Measurements from ENCODE around the gene ROCK2. TPM values are rescaled to one million over a fixed set of nuclear protein-coding genes. Genes with fewer than 3 reads are reported as not detected.

ROCK2 gene
- total RNA-seq, 1 donor from 2014 or later, result 45.1 TPM

GRCh38 chr2:11257964-11258363 is 86.5 kb downstream of the ROCK2 start:
- H3K4me1 Mint-ChIP-seq (ENCODE audit: low read depth, unreplicated experiment), result peaks cover 7% of the 10 kb centered on the region
- H3K4me1 ChIP-seq (ENCODE audit: insufficient read depth, low read length), result no peaks in the 10 kb centered on the region
- no peak overlapping the region for H3K4me3 ChIP-seq (ENCODE audit: insufficient read depth, low read depth, low read length)
- no peak overlapping the region for H3K27ac Mint-ChIP-seq (ENCODE audit: unreplicated experiment)
- no peak overlapping the region for H3K4me2 ChIP-seq (ENCODE audit: low read length)
- no peak overlapping the region for H3K9ac ChIP-seq (ENCODE audit: low read length)
- peaks cover 27% of the 10 kb centered on the region for H3K79me2 ChIP-seq (ENCODE audit: insufficient read depth, low read length)
- H3K27ac ChIP-seq (ENCODE audit: low read depth, low read length), result no peak overlapping the region
- TF ChIP-seq EZH2 (IDR thresholded peaks at IDR 0.05; ENCODE audit: insufficient read depth, low read length) (no peak), CTCF (IDR thresholded peaks at IDR 0.05; ENCODE audit: insufficient read depth, low read depth, low read length) (no peak)
- no peaks in the 10 kb centered on the region for H3K27me3 ChIP-seq (ENCODE audit: insufficient read depth, low read length)
- no peaks in the 10 kb centered on the region for H3K36me3 ChIP-seq (ENCODE audit: insufficient read depth, low read length)
- peaks cover 12% of the 10 kb centered on the region for H4K20me1 ChIP-seq (ENCODE audit: insufficient read depth, low read length)
- H3K9me3 Mint-ChIP-seq (ENCODE audit: unreplicated experiment), result no peaks in the 10 kb centered on the region
- DNase-seq (ENCODE audit: low read depth) (no peak), FAIRE-seq (no peak)
- no peaks in the 10 kb centered on the region for H3K9me3 ChIP-seq (ENCODE audit: insufficient read depth, low read depth, low read length)
- no peak overlapping the region for H2AFZ ChIP-seq (ENCODE audit: low read depth, low read length)
- peaks cover 8% of the 10 kb centered on the region for H3K36me3 Mint-ChIP-seq (ENCODE audit: low read depth, unreplicated experiment)
- no peak overlapping the region for H3K4me3 Mint-ChIP-seq (ENCODE audit: unreplicated experiment)
- H3K27me3 Mint-ChIP-seq (ENCODE audit: low read depth, unreplicated experiment), result no peaks in the 10 kb centered on the region

GRCh38 chr2:11257078-11257477 is 87.4 kb downstream of the ROCK2 start:
- Histone ChIP-seq H3K79me2 (ENCODE audit: insufficient read depth, low read length) (peaks cover 25% of the 10 kb centered on the region), H3K36me3 (ENCODE audit: insufficient read depth, low read length) (no peaks in the 10 kb centered on the region), H3K4me1 (ENCODE audit: insufficient read depth, low read length) (no peaks in the 10 kb centered on the region), H4K20me1 (ENCODE audit: insufficient read depth, low read length) (peaks cover 11% of the 10 kb centered on the region), H3K4me3 (ENCODE audit: insufficient read depth, low read depth, low read length) (no peak overlapping the region), H3K27me3 (ENCODE audit: insufficient read depth, low read length) (no peaks in the 10 kb centered on the region), H3K4me2 (ENCODE audit: low read length) (no peak overlapping the region), H3K9me3 (ENCODE audit: insufficient read depth, low read depth, low read length) (no peaks in the 10 kb centered on the region), H3K9ac (ENCODE audit: low read length) (no peak overlapping the region), H3K27ac (ENCODE audit: low read depth, low read length) (no peak overlapping the region), H2AFZ (ENCODE audit: low read depth, low read length) (no peak overlapping the region)
- H3K36me3 Mint-ChIP-seq (ENCODE audit: low read depth, unreplicated experiment), result peaks cover 7% of the 10 kb centered on the region
- H3K4me1 Mint-ChIP-seq (ENCODE audit: low read depth, unreplicated experiment), result peaks cover 7% of the 10 kb centered on the region
- no peaks in the 10 kb centered on the region for H3K9me3 Mint-ChIP-seq (ENCODE audit: unreplicated experiment)
- no peak overlapping the region for H3K27ac Mint-ChIP-seq (ENCODE audit: unreplicated experiment)
- FAIRE-seq, result no peak
- no peaks in the 10 kb centered on the region for H3K27me3 Mint-ChIP-seq (ENCODE audit: low read depth, unreplicated experiment)
- DNase-seq (ENCODE audit: low read depth), result no peak
- H3K4me3 Mint-ChIP-seq (ENCODE audit: unreplicated experiment), result no peak overlapping the region
- no peak for TF ChIP-seq EZH2 (IDR thresholded peaks at IDR 0.05; ENCODE audit: insufficient read depth, low read length)
- no peak for TF ChIP-seq CTCF (IDR thresholded peaks at IDR 0.05; ENCODE audit: insufficient read depth, low read depth, low read length)

- no peak overlapping the region for H3K4me3 Mint-ChIP-seq (ENCODE audit: unreplicated experiment)
- Histone ChIP-seq H3K79me2 (ENCODE audit: insufficient read depth, low read length) (peaks cover 24% of the 10 kb centered on the region), H3K4me1 (ENCODE audit: insufficient read depth, low read length) (no peaks in the 10 kb centered on the region)
Observed at GRCh38 chr2:11256166-11256565, 88.3 kb downstream of the ROCK2 start.

More at GRCh38 chr2:11256166-11256565, 88.3 kb downstream of the ROCK2 start:
- H3K4me2 ChIP-seq (ENCODE audit: low read length), result no peak overlapping the region
- no peaks in the 10 kb centered on the region for H3K9me3 Mint-ChIP-seq (ENCODE audit: unreplicated experiment)
- FAIRE-seq (no peak), DNase-seq (ENCODE audit: low read depth) (no peak)
- H2AFZ ChIP-seq (ENCODE audit: low read depth, low read length), result no peak overlapping the region
- no peak overlapping the region for H3K4me3 ChIP-seq (ENCODE audit: insufficient read depth, low read depth, low read length)
- peaks cover 14% of the 10 kb centered on the region for H4K20me1 ChIP-seq (ENCODE audit: insufficient read depth, low read length)
- H3K36me3 Mint-ChIP-seq (ENCODE audit: low read depth, unreplicated experiment), result peaks cover 4% of the 10 kb centered on the region
- no peak overlapping the region for H3K27ac Mint-ChIP-seq (ENCODE audit: unreplicated experiment)
- no peaks in the 10 kb centered on the region for H3K36me3 ChIP-seq (ENCODE audit: insufficient read depth, low read length)
- H3K4me1 Mint-ChIP-seq (ENCODE audit: low read depth, unreplicated experiment), result peaks cover 7% of the 10 kb centered on the region
- no peaks in the 10 kb centered on the region for H3K27me3 ChIP-seq (ENCODE audit: insufficient read depth, low read length)
- H3K9me3 ChIP-seq (ENCODE audit: insufficient read depth, low read depth, low read length), result no peaks in the 10 kb centered on the region
- H3K27ac ChIP-seq (ENCODE audit: low read depth, low read length), result no peak overlapping the region
- TF ChIP-seq EZH2 (IDR thresholded peaks at IDR 0.05; ENCODE audit: insufficient read depth, low read length) (no peak), CTCF (IDR thresholded peaks at IDR 0.05; ENCODE audit: insufficient read depth, low read depth, low read length) (no peak)
- no peaks in the 10 kb centered on the region for H3K27me3 Mint-ChIP-seq (ENCODE audit: low read depth, unreplicated experiment)
- no peak overlapping the region for H3K9ac ChIP-seq (ENCODE audit: low read length)
